GM10847 (cell line): ENCODE data around the gene GARS1.

Source experiments
- POLR2A ChIP-seq: IDR thresholded peaks from 2 replicates; pipeline ENCODE4 v1.6.1; 2011; ENCODE audit not compliant: insufficient read length; ENCODE audit errors: extremely low read depth

GARS1 gene

GRCh38 chr7:30635798-30636197 lies 41.1 kb downstream of the GARS1 start:
- TF ChIP-seq POLR2A, result no peak

DNA sequence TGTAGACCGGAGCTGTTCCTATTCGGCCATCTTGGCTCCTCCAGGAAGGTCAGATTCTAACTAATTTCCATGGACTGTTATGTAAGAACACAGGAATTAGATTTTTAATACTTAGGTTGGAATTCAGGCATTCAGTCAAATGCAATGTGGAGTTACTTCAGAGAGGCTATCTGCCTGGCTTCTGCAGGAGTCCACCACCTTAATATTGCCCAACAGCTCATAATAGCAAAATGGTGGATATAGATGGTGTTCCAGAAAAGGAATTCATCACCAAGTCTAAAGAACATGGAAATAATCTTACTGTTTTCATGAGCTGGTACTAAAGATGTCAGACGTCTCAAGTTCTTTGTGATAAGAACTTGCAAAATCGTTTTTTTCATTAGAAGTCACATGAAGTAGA lies 48.1 kb downstream of the GARS1 start:
- no peak for TF ChIP-seq POLR2A

DNA sequence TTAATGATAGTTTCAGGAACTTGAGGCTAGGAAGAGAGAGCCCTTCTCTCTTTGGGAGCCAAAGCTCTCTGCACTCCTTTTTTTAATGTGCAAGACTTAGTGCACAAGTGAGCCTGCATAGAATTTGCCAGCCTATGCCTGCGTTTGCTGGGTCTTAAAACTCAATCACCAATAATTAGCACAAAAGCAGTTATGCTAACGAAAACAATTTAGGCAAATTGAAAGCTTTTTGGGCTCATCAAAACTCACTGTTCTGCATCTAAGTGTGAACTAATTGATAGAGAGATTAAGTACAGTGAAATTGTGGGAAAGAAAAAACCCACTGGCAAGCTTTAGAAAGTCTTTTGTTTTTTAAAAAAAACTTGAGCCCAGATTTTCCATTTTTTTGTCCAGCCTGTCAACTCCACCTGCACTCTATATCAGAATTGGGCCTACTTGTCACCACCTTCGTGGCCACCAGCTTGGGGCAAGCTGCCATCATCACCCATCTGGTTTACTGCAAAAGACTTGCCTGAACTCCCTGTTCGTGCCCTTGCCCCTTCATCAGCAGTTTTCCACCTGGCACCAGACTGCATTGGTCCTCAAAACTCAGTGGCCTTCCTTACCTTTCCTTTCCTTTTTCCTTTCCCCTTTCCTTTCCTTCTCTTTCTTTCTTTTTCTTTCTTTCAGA lies 49.7 kb downstream of the GARS1 start:
- no peak for TF ChIP-seq POLR2A

DNA sequence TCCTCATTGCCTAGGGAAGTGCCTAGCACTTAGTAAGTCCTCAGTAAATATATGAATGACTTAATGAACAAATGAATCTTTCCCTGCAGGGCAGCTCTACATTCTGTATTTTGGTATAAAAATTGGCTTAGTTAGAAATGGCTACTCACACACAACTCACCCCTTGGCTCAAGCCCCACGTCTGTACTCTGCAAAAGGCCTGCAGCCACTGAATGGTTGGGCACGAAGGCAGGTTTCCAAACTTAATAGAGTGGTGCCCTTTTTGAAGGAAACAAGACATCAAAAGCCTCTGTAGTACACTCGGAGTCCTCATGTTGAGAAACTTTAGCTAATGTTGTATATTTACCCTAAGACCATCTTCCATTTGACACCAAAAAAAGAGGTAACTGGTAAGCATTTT lies 51.0 kb downstream of the GARS1 start:
- TF ChIP-seq POLR2A, result no peak

DNA sequence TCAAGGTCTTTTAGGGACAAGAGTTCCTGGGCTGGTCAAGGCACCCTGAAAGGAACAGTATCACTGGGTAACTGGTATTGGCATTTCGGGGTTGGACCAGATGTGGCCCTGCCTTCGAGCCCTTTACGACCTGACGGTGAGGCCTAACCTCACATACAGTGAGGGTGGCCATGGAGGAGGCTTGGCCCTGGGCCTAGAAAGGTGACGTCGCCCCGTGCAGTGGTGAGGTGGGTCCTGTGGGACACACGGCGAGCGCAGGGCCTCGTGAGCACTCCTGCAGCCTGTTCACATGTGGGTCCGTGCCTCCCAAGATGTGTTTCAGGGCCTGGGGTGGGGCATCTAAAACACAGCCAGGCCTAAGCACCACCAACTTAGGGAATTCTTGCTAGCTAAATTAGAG lies 51.5 kb downstream of the GARS1 start:
- TF ChIP-seq POLR2A, result no peak

DNA sequence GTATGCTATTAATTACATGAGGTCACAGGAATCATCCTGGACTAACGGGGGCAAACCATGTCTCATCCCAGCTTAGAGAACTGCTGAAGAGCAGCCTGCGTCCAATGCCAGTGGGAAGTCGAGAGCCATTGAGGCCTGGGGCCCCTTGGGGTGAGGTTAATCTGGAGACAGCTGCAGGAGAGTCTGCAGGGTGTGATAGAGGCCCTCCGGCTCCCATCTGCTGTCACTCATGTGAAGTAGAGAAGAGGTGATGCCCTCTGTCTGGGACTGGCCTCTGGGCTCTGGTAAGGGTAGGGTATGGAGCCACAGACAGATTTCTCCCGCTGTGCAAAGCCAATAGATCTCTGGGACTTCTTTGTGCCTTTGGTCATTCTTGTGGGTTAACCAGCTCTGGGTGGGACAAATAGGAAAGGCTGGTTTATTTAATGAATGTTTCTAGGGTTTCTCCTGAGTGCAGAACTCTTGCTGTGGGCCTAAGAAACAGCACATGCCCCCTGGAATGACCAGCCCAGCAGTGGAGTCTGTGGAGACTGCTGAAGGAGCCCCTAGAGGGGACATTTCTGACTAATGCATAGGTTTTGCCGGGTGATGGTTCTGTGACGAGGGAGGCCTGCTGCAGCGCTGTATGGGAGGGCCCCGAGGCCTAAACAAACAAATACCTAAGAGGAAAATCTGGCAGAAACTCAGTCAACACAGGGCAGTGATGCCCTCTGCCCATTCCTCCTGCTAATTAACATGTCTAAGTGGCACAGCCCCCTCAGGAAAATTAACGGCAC lies 53.1 kb downstream of the GARS1 start:
- TF ChIP-seq POLR2A, result no peak

- no peak for TF ChIP-seq POLR2A
Measured at GRCh38 chr7:30648744-30649540, 54.3 kb downstream of the GARS1 start.

DNA sequence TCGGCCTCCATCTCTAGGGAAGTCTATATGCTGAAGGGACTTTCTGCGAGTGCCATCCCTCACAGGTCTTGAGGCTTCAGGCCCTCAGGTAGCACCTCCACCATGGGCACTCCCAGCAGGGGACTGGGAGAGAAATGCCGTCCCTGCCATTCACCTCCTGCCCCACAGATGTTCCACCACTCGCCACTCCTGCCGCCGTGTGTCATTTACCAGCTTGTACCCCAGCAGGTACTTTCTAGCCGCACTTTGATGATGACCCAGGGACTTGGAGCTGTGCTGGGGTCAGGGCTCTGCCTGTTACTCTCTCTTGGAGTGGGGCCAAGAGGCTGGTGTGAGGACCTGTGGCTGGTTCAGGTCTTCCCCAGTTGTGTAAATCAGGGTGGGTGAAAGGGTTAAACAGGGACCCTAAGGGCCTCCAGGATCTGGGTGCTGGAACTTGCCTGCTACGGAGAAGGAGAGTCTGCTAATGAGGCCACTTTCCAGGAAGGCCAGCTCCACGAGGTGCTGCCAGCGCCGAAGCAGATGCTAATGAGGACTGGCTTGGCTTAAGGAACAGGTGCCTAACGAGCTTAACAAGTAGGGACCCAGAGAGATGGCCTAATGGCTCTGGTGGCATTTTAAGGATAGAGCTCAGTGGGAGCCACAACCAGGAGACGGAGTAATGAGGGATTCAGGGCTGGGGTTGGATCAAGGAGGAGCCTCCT lies 55.2 kb downstream of the GARS1 start:
- no peak for TF ChIP-seq POLR2A

GRCh38 chr7:30650421-30650808 lies 55.7 kb downstream of the GARS1 start:
- no peak for TF ChIP-seq POLR2A

GRCh38 chr7:30652132-30652531 lies 57.5 kb downstream of the GARS1 start:
- no peak for TF ChIP-seq POLR2A

GRCh38 chr7:30652698-30653641 lies 58.3 kb downstream of the GARS1 start:
- TF ChIP-seq POLR2A, result no peak

DNA sequence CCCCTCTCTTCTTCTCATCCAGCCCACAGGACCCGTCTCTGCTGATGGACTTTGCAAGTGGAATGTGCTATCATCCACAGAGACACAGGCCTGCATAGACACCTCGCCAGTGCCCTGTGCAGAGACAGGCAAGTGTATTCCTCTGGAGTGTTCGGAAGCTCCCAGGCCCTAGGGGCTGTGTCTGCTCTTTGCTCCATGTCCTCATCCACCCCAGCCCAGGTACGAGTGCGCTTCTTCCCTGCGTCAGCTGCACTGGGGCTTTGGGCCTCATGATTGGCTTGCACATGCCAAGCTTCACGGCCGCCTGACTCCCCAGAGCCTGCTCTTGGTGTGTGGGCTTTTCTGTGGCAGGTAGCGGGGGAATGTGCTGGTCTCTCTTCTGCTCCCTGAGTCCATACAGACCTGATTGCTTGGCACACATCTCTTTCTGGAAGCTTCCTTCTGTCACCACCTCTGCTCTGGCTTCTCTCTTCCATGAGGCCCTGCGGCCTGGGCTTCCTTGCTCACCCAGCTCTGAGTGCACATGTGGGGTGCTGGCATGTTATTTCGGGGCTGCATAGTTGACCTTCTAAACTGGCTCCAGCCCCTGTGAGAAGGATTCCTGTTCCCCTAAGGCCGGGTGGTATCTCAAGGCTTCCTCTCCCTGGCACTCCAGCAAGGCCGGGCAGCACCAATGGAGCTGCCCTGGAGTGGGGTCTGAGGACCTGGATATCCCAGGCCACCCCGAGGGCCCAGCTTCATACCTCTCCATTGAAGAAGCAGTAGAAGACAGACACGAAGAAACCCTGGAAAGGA lies 59.8 kb downstream of the GARS1 start:
- no peak for TF ChIP-seq POLR2A
